Measurements from ENCODE around the gene LIN7B. TPM values are rescaled to one million over a fixed set of nuclear protein-coding genes. Genes with fewer than 3 reads are reported as not detected.

LIN7B gene
- total and polyA plus RNA-seq, 2 of the 8 experiments (the other 6 are each of a cell fraction or from before 2014, with no cell fraction given) = 4.1 to 4.2 TPM

DNA sequence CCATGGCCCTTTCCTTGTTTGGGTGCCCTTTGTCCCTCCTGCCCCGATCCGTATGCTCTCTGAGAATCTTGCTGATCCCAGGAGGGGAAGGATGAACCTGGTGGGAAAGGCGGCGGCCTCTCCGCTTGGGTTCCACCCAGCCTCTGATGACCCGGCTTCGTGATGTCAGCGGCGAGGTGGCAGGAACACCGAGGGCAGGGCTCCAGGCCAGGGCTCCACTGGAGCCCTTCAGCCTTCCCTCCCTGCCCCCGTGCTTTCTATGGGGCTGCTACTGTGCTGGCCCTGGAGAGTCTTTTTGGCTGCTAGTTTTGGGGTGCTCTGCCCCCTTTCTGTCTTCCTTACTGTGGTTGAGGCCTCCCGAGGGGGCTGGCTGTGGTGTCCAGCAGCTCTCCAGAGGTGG lies 11.9 kb upstream of the LIN7B start:
- H3K36me3 ChIP-seq (ENCODE audit: control insufficient read depth in 2 of 4, insufficient read depth in 4 of 4, low read length in 3 of 4) = peaks cover 37 to 78% (median 71%) of the 10 kb centered on the region in 4 experiments
- 96% methylated on average over 10 of the region's 12 CpGs; no CpG with 5 or more reads in 1 of the 2 experiments for WGBS, 2 experiments (ENCODE audit: extremely low coverage in 1 of 2, insufficient coverage in 1 of 2, insufficient read length in 1 of 2, insufficient replicate concordance in 2 of 2, low coverage in 1 of 2, low lambda C conversion rate in 2 of 2, missing lambda C conversion rate in 1 of 2)

More for the DNA sequence above, 11.9 kb upstream of the LIN7B start:
- Histone ChIP-seq H4K91ac (replicated peaks; ENCODE audit: insufficient read length, low read length) (no peak overlapping the region), H2BK12ac (ENCODE audit: low read depth, low read length) (no peak overlapping the region), H3K79me2 (ENCODE audit: control insufficient read depth in 1 of 2, insufficient read depth in 2 of 2, low read length in 2 of 2) (peaks cover 0 to 21% of the 10 kb centered on the region in 2 experiments; a peak in 1 of 4 replicates), H3K27me3 (replicated peaks in 1 of 4; ENCODE audit: control insufficient read depth in 3 of 4, extremely low read depth in 1 of 4, insufficient read depth in 3 of 4, low read length in 3 of 4) (no peaks in the 10 kb centered on the region), H3K14ac (ENCODE audit: insufficient read length) (no peak overlapping the region), H2BK20ac (ENCODE audit: low read length) (no peak overlapping the region), H2AK5ac (ENCODE audit: low read depth, low read length) (no peak overlapping the region), H4K8ac (ENCODE audit: extremely low read depth, insufficient read depth, low read length) (no peak overlapping the region; the same call in 1 of the 2 replicates), H3K23ac (ENCODE audit: insufficient read length) (no peak overlapping the region), H3K79me1 (ENCODE audit: low read depth, low read length) (peaks cover 19% of the 10 kb centered on the region), H3K4me3 (ENCODE audit: extremely low read depth in 1 of 4, insufficient read depth in 2 of 4, low read depth in 3 of 4, low read length in 4 of 4) (no peak overlapping the region), H3K4me1 (replicated peaks in 1 of 4; ENCODE audit: control insufficient read depth in 3 of 4, insufficient read depth in 4 of 4, low read length in 3 of 4) (no peaks in the 10 kb centered on the region), H2AFZ (ENCODE audit: low read length) (no peak overlapping the region), H3K56ac (replicated peaks; ENCODE audit: insufficient read length, low read depth, low read length) (no peak overlapping the region), H3K9me3 (ENCODE audit: insufficient read depth in 2 of 2, low read depth in 1 of 2, low read length in 1 of 2) (no peaks in the 10 kb centered on the region), H2BK15ac (ENCODE audit: low read length) (no peak overlapping the region), H4K5ac (ENCODE audit: insufficient read length, low read depth, low read length) (no peak overlapping the region), H3K4me2 (ENCODE audit: insufficient read depth in 1 of 2, low read depth in 2 of 2, low read length in 2 of 2) (no peak overlapping the region), H3K4ac (replicated peaks; ENCODE audit: insufficient read length, low read depth, low read length) (no peak overlapping the region), H3K27ac (ENCODE audit: low read depth, low read length) (no peak overlapping the region), H3K9ac (replicated peaks in 1 of 4; ENCODE audit: extremely low read depth in 1 of 4, low read depth in 3 of 4, low read length in 3 of 4) (no peak overlapping the region), H3K23me2 (ENCODE audit: low read depth, low read length) (no peaks in the 10 kb centered on the region), H2BK120ac (replicated peaks; ENCODE audit: low read depth, low read length) (no peak overlapping the region), H2BK5ac (ENCODE audit: low read depth, low read length) (no peak overlapping the region), H4K20me1 (replicated peaks in 1 of 2; ENCODE audit: control insufficient read depth in 1 of 2, insufficient read depth in 2 of 2, low read length in 2 of 2) (peaks cover 17 to 37% of the 10 kb centered on the region in 2 experiments), H3K18ac (ENCODE audit: extremely low read depth, low read length) (no peak overlapping the region)
- TF ChIP-seq JUN (IDR thresholded peaks at IDR 0.05; ENCODE audit: low read depth, low read length) = no peak
- no peak for TF ChIP-seq JUND (IDR thresholded peaks at IDR 0.05; ENCODE audit: low read length)
- TF ChIP-seq SP4 (IDR thresholded peaks at IDR 0.05; ENCODE audit: low read length) = no peak
- no peak for TF ChIP-seq CEBPB (IDR thresholded peaks at IDR 0.05; ENCODE audit: low read depth, low read length)
- TF ChIP-seq RNF2 (IDR thresholded peaks at IDR 0.05; ENCODE audit: borderline replicate concordance, low read depth, low read length, missing control alignments, poor library complexity, severe bottlenecking) = no peak
- TF ChIP-seq POU5F1 (IDR thresholded peaks at IDR 0.05; ENCODE audit: low read depth, low read length) = no peak
- TF ChIP-seq HDAC6 (IDR thresholded peaks at IDR 0.05; ENCODE audit: low read depth, low read length) = no peak
- TF ChIP-seq BACH1 (IDR thresholded peaks at IDR 0.05; ENCODE audit: low read length) = no peak
- no peak for TF ChIP-seq MAFK (IDR thresholded peaks at IDR 0.05; ENCODE audit: low read depth, low read length)
- no peak for TF ChIP-seq CHD2 (IDR thresholded peaks at IDR 0.05; ENCODE audit: low read length)
- no peak for TF ChIP-seq SRF (IDR thresholded peaks at IDR 0.05; ENCODE audit: low read depth, low read length)
- TF ChIP-seq HDAC2 (IDR thresholded peaks at IDR 0.05; ENCODE audit: borderline replicate concordance in 1 of 2, low read depth in 2 of 2, low read length in 2 of 2) = no peak
- DNase-seq (ENCODE audit: low read depth in 1 of 2, low spot score in 2 of 2) (no peak), FAIRE-seq (no peak)
- CTCF ChIA-PET (ENCODE audit: partially characterized antibody) = interaction anchor here (0.6 to 1.8 kb wide), 4 partner anchors 14 to 561 kb away, joined by 3 to 6 read pairs (median 4); no protein-coding TSS in a partner anchor
- POLR2A ChIA-PET (ENCODE audit: partially characterized antibody) = interaction anchor here (1.6 kb wide), 2 partner anchors 9 to 15 kb away, joined by 3 to 4 read pairs; no protein-coding TSS in a partner anchor
